CD4-positive, alpha-beta memory T cell (primary cell): ENCODE results near the gene CST3. TPM values are rescaled to one million over a fixed set of nuclear protein-coding genes. Genes with fewer than 3 reads are reported as not detected.

Experiments
- CTCF ChIA-PET: fragments of 350-600 bp; sonication (Branson Sonifier 250); formaldehyde crosslinking; loops from one replicate; lab custom pipeline; 2021; ENCODE audit warnings: inconsistent platforms; ENCODE audit not compliant: partially characterized antibody; lab: Charles Lee
- POLR2A ChIA-PET: fragments of 350-600 bp; sonication (Branson Sonifier 250); formaldehyde crosslinking; loops from one replicate; lab custom pipeline; 2021; ENCODE audit not compliant: partially characterized antibody; lab: Charles Lee
- DNase-seq, 5 donors: peaks; one replicate each; pipeline versions ENCODE4 v3.0.0 to v3.0.0-alpha.2; 2020 to 2022; ENCODE audit warnings: mixed read lengths in 1 of 5
- H3K27ac ChIP-seq: one replicate; pipeline ENCODE4 v1.7.0; 2013; ENCODE audit warnings: low read depth, low read length
- H3K27me3 ChIP-seq: 2 replicates; pipeline ENCODE4 v1.7.0; 2013; ENCODE audit warnings: mild to moderate bottlenecking, low read length, moderate library complexity; ENCODE audit not compliant: insufficient read depth
- H3K36me3 ChIP-seq: 2 replicates; pipeline ENCODE4 v1.7.0; 2013; ENCODE audit warnings: mild to moderate bottlenecking, low read length, moderate library complexity; ENCODE audit not compliant: insufficient read depth
- H3K4me1 ChIP-seq: 2 replicates; pipeline ENCODE4 v1.7.0; 2013; ENCODE audit warnings: mild to moderate bottlenecking, low read length, moderate library complexity; ENCODE audit not compliant: insufficient read depth
- H3K4me3 ChIP-seq, 2 donors: one replicate each; pipeline ENCODE4 v1.7.0; 2013; ENCODE audit warnings: low read length in 2 of 2, mild to moderate bottlenecking in 1 of 2
- H3K9me3 ChIP-seq, 2 donors: one replicate each; pipeline ENCODE4 v1.7.0; 2013; ENCODE audit warnings: low read length in 2 of 2, control low read depth in 1 of 2; ENCODE audit not compliant: control insufficient read depth in 1 of 2
- H3K27ac Mint-ChIP-seq, 7 donors: one replicate each; pipeline ENCODE4 v1.8.0; 2020 to 2021; ENCODE audit warnings: mixed read lengths in 7 of 7, mild to moderate bottlenecking in 6 of 7, inconsistent platforms in 3 of 7, moderate library complexity in 3 of 7
- H3K27me3 Mint-ChIP-seq, 2 donors: one replicate each; pipeline ENCODE4 v1.8.0; 2020 to 2021; ENCODE audit warnings: mixed read lengths in 2 of 2
- H3K36me3 Mint-ChIP-seq, 2 donors: one replicate each; pipeline ENCODE4 v1.8.0; 2020 to 2021; ENCODE audit warnings: mixed read lengths in 2 of 2, inconsistent platforms in 1 of 2, mild to moderate bottlenecking in 1 of 2
- H3K4me1 Mint-ChIP-seq, 4 donors: one replicate each; pipeline ENCODE4 v1.8.0; 2020 to 2021; ENCODE audit warnings: mixed read lengths in 4 of 4, mild to moderate bottlenecking in 1 of 4
- H3K4me3 Mint-ChIP-seq, 8 donors: one replicate each; pipeline ENCODE4 v1.8.0; 2020 to 2021; ENCODE audit warnings: mixed read lengths in 8 of 8, mild to moderate bottlenecking in 7 of 8, moderate library complexity in 6 of 8, inconsistent platforms in 3 of 8
- H3K9me3 Mint-ChIP-seq, 8 donors: one replicate each; pipeline ENCODE4 v1.8.0; 2020 to 2021; ENCODE audit warnings: mixed read lengths in 8 of 8, mild to moderate bottlenecking in 5 of 8, inconsistent platforms in 3 of 8, moderate library complexity in 1 of 8
- intact Hi-C: fragments of 100-400 bp; cut with micrococcal nuclease; formaldehyde crosslinking; loops from one replicate; pipeline ENCODE4 v1.15.1; 2023
- polyA plus RNA-seq, 2 donors: library from polyadenylated mRNA; unstranded; fragments of 300-500 nt; fragmentation: Illumina TruSeq; gene quantifications; one replicate each; pipeline ENCODE4 v1.2.3, GENCODE V29; 2021
- total RNA-seq, 2 experiments: library from RNA; stranded (reverse); gene quantifications; one replicate each; pipeline ENCODE4 v1.2.3, GENCODE V29; 2021

The CST3 gene
- total and polyA plus RNA-seq, 4 experiments from 2014 or later = 0.31 to 8.3 (median 6.1) TPM

DNA sequence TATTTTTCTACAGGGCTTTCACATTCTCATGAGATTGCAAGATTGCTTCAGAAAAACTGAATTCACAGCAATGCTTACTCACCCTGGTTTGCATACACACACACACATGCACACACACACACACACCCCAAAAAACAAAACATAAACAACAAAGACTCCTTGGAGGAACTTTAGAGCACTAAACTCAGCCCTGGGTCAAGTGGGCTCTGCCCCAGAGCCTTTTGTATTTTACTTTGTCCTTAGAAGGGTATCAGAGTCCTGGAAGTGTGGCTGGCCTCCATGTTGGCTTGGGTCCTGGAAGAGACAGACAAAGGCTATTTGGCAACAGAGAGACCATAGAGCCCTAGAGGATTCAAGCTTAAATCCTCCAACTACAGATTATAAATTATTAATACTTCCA is 24.1 kb downstream of the CST3 start:
- Histone ChIP-seq H3K4me3 (no peak overlapping the region), H3K27me3 (no peaks in the 10 kb centered on the region)
- H3K27me3 Mint-ChIP-seq = peaks cover 1 to 2% of the 10 kb centered on the region in 2 donors

DNA sequence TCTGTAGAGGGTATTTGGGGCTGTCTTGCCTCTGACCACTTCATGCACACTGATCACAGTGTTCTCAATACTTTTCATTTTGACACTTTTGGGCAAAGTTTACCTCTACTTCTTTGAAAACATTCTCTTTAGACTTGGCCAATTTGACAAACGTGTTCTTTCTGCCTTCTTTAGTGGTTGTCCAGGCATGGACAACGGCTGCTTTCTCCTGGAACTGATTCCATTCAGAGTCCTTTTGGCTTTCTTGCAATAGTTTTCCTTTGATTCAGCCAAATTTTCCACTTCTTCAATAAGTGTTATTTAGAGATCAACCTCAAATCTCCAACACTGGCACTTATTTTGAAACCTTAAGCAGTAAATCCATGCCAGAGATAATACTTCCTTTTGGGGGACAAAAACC is 25.4 kb downstream of the CST3 start:
- no peaks in the 10 kb centered on the region for H3K4me1 ChIP-seq
- H3K4me1 Mint-ChIP-seq = no peaks in the 10 kb centered on the region
- H3K36me3 ChIP-seq = no peaks in the 10 kb centered on the region
- intact Hi-C loops = no loop called here
- H3K27ac Mint-ChIP-seq = no peak overlapping the region
- no peak overlapping the region for H3K4me3 ChIP-seq
- ChIA-PET CTCF (no interaction called here), POLR2A (no interaction called here)
- H3K36me3 Mint-ChIP-seq = no peaks in the 10 kb centered on the region
- no peak for DNase-seq
- peaks cover 1 to 2% of the 10 kb centered on the region in 2 donors for H3K27me3 Mint-ChIP-seq
- H3K27ac ChIP-seq = no peak overlapping the region
- H3K27me3 ChIP-seq = no peaks in the 10 kb centered on the region
- H3K4me3 Mint-ChIP-seq = no peak overlapping the region
- H3K9me3 Mint-ChIP-seq = peaks cover 0 to 1% (median 0%) of the 10 kb centered on the region in 8 donors
- H3K9me3 ChIP-seq = no peaks in the 10 kb centered on the region

More for the DNA sequence above, 24.1 kb downstream of the CST3 start:
- intact Hi-C loops = no loop called here
- ChIA-PET CTCF (no interaction called here), POLR2A (no interaction called here)
- Mint-ChIP-seq H3K27ac (no peak overlapping the region), H3K9me3 (peaks cover 0 to 1% (median 0%) of the 10 kb centered on the region in 8 donors), H3K4me3 (no peak overlapping the region), H3K36me3 (no peaks in the 10 kb centered on the region), H3K4me1 (no peaks in the 10 kb centered on the region)
- H3K36me3 ChIP-seq = no peaks in the 10 kb centered on the region
- H3K9me3 ChIP-seq = no peaks in the 10 kb centered on the region
- no peak overlapping the region for H3K27ac ChIP-seq
- no peak for DNase-seq
- H3K4me1 ChIP-seq = no peaks in the 10 kb centered on the region

DNA sequence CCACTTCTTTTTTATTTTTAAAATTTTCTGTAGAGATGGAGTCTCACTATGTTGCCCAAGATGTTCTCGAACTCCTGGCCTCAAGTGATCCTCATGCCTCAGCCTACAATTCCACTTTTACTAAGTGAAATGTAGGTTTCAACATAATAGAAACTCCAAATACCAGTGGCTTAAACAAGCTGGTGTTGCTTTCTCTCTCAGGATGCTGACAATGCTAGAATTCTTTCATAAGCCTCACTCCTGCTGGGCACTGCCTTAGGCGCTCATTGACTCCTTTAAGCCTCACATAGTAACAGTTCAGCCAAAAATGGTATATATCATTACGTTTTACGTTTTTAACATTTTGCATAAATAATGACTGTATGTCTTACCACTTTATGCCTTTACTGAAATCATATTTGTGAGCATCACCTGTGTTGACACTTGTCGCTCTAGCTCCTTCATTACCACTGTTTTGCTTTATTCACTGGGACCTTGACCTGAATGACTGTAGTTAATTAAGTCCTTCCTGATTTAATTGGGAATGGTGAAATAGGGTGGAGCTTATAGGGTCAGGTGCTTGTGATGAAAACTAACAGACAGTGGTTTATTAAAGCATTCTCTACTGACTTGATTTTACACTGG is 28.2 kb downstream of the CST3 start:
- POLR2A ChIA-PET = no interaction called here
- CTCF ChIA-PET = no interaction called here
- H3K27ac Mint-ChIP-seq = no peak overlapping the region
- no peaks in the 10 kb centered on the region for H3K9me3 ChIP-seq
- H3K27ac ChIP-seq = no peak overlapping the region
- peaks cover 0 to 6% of the 10 kb centered on the region in 2 donors for H3K27me3 Mint-ChIP-seq
- H3K36me3 ChIP-seq = no peaks in the 10 kb centered on the region
- DNase-seq = no peak
- H3K4me3 Mint-ChIP-seq = no peak overlapping the region
- intact Hi-C loops = loop anchor here (10.0 kb wide), 1 partner anchor 1895 kb away; no protein-coding TSS in a partner anchor
- H3K9me3 Mint-ChIP-seq = no peaks in the 10 kb centered on the region
- H3K4me3 ChIP-seq = no peak overlapping the region
- no peaks in the 10 kb centered on the region for H3K27me3 ChIP-seq
- H3K36me3 Mint-ChIP-seq = no peaks in the 10 kb centered on the region
- H3K4me1 ChIP-seq = no peaks in the 10 kb centered on the region
- no peaks in the 10 kb centered on the region for H3K4me1 Mint-ChIP-seq

DNA sequence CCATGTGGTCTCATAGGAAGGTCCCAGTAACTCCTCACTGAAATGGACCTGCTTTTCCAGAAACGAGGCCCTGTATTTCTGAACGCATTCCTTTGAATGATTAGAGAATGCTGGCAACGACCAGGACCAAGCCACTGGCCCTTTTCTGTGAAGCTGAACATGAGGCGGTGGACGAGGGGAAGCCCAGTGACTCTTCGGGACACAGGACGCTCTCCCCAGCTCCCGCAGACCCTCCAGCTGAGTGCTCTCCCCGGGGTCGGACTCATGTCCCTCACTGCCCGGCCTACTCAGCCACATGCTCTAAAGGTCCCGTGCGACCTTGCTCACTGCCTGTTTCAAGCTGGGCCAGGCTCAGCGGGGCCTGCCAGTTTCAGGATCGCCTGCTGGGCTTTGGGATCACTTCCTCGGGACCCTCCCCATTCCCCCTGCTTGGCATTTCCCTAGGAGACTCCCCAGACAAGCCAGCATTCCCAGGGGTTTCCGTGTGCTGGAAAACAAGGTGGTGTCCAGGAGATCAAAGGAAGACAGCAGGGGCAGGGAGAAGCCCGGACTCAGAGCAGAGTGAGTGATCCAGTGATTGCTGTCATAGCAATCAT is 29.4 kb downstream of the CST3 start:
- intact Hi-C loops = loop anchor here (10.0 kb wide), 1 partner anchor 1894 kb away; no protein-coding TSS in a partner anchor
- no peaks in the 10 kb centered on the region for H3K27me3 ChIP-seq
- Mint-ChIP-seq H3K36me3 (no peaks in the 10 kb centered on the region), H3K27ac (no peak overlapping the region), H3K27me3 (peaks cover 3 to 6% of the 10 kb centered on the region in 2 donors), H3K4me1 (no peaks in the 10 kb centered on the region), H3K4me3 (no peak overlapping the region), H3K9me3 (peaks cover 0 to 2% (median 0%) of the 10 kb centered on the region in 8 donors)
- no peak overlapping the region for H3K4me3 ChIP-seq
- H3K9me3 ChIP-seq = no peaks in the 10 kb centered on the region
- no peaks in the 10 kb centered on the region for H3K36me3 ChIP-seq
- POLR2A ChIA-PET = no interaction called here
- DNase-seq = no peak
- H3K4me1 ChIP-seq = no peaks in the 10 kb centered on the region
- CTCF ChIA-PET = interaction anchor here (0.8 to 2.5 kb wide), 3 partner anchors 167 to 259 kb away, joined by 3 to 10 read pairs (median 10); partner anchors contain the start of gene NXT1
- no peak overlapping the region for H3K27ac ChIP-seq

DNA sequence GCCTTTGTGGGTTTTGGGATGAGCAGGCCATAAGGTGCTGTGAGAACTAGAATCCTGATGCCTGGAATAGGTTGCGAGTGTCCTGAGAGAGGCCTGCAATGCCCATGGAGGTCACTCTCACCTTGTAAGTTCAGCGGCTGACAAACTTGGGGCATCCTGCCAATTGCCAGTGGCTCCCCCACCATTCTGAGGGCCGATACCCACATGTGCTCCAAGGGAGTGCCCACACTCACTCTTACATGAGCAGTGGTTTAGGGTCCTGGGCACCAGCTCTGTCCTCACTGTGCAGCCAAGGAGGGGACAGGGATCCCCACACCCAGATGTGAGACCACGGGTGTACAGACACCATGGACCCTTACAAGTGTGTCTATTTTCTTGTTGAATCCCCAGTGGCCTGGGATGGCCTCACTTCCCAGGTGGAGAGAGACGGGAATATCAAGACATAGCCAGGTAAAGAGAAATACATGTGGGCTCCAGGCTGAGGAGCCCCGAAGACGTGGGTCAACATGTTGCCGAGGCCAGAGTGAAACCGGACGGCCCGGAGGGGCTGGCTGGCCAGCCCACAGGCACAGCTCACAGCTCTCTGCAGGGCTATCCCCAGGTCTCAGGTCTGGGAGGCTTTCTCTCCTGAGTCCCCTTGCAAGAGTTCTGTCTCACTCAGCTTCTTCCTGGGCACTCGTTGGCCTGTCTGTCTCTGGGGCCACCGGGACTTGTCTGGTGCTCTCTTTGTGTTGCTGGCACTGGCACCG is 30.1 kb downstream of the CST3 start:
- H3K4me1 Mint-ChIP-seq = no peaks in the 10 kb centered on the region
- no peaks in the 10 kb centered on the region for H3K36me3 ChIP-seq
- H3K9me3 Mint-ChIP-seq = peaks cover 0 to 2% (median 0%) of the 10 kb centered on the region in 8 donors
- no peak overlapping the region for H3K27ac ChIP-seq
- no peaks in the 10 kb centered on the region for H3K4me1 ChIP-seq
- no peak overlapping the region for H3K4me3 ChIP-seq
- H3K4me3 Mint-ChIP-seq = no peak overlapping the region
- no peaks in the 10 kb centered on the region for H3K9me3 ChIP-seq
- DNase-seq = no peak
- CTCF ChIA-PET = interaction anchor here (0.9 to 2.5 kb wide), 4 partner anchors 42 to 1269 kb away, joined by 3 to 10 read pairs (median 6); partner anchors contain the start of gene NXT1
- H3K27me3 ChIP-seq = no peaks in the 10 kb centered on the region
- H3K36me3 Mint-ChIP-seq = no peaks in the 10 kb centered on the region
- no peak overlapping the region for H3K27ac Mint-ChIP-seq
- intact Hi-C loops = loop anchor here (10.0 kb wide), 1 partner anchor 1893 kb away; no protein-coding TSS in a partner anchor
- POLR2A ChIA-PET = no interaction called here
- H3K27me3 Mint-ChIP-seq = peaks cover 3 to 6% of the 10 kb centered on the region in 2 donors

DNA sequence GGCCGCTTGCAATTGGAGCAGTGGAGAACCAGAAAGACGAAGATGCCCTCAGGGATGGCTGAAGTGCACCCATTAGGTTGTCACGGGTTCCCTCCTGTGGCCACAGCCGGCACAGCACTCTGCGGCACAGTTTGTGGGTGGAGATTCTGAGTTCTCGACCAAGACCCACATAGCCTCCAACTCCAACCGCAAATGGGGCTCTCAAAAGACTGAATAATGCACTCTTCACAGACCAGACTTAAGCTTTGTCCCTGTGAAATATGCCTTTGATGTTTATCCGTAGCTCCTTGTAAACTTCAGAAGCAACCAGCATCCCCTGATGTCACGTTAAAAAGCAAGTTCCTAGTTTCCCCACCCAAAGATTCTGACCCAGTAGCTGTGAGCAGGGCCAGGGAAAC is 31.1 kb downstream of the CST3 start:
- Histone ChIP-seq H3K27ac (no peak overlapping the region), H3K4me1 (no peaks in the 10 kb centered on the region), H3K27me3 (no peaks in the 10 kb centered on the region), H3K36me3 (no peaks in the 10 kb centered on the region), H3K9me3 (no peaks in the 10 kb centered on the region), H3K4me3 (no peak overlapping the region)
- ChIA-PET POLR2A (no interaction called here), CTCF (interaction anchor here (0.9 to 2.5 kb wide), 4 partner anchors 43 to 1268 kb away, joined by 3 to 10 read pairs (median 6); partner anchors contain the start of gene NXT1)
- Mint-ChIP-seq H3K27me3 (peaks cover 3 to 6% of the 10 kb centered on the region in 2 donors), H3K4me3 (no peak overlapping the region), H3K4me1 (no peaks in the 10 kb centered on the region), H3K27ac (no peak overlapping the region), H3K36me3 (no peaks in the 10 kb centered on the region), H3K9me3 (peaks cover 0 to 2% (median 0%) of the 10 kb centered on the region in 8 donors)
- peak; percentile 18 to 40 (median 33) for DNase-seq
- intact Hi-C loops = loop anchor here (10.0 kb wide), 1 partner anchor 1892 kb away; no protein-coding TSS in a partner anchor
